HG03064 (cell line): Measurements from ENCODE around the gene DGKH.
"Not testable (repeated sequence)": the region's sequence is repeated elsewhere in the genome, so short reads cannot be mapped to it uniquely, and the experiment has no call there.

Experiments used
- ATAC-seq: cut with Tn5 transposase; IDR thresholded peaks from one replicate; pipeline ENCODE4 v1.9.1; 2021; ENCODE audit warnings: low read depth; ENCODE audit not compliant: unreplicated experiment

Gene DGKH

GRCh38 chr13:42068886-42069285 is 20.4 kb downstream of the DGKH start:
- no peak for ATAC-seq

- ATAC-seq: not testable (repeated sequence)
Measured at GRCh38 chr13:42070599-42070998, 22.2 kb downstream of the DGKH start.

- ATAC-seq: not testable (repeated sequence)
Measured at GRCh38 chr13:42071179-42071578, 22.7 kb downstream of the DGKH start.

GRCh38 chr13:42071672-42072419 is 23.4 kb downstream of the DGKH start:
- no peak for ATAC-seq

GRCh38 chr13:42073683-42074082 is 25.2 kb downstream of the DGKH start:
- ATAC-seq: no peak

GRCh38 chr13:42075517-42075916 is 27.1 kb downstream of the DGKH start:
- no peak for ATAC-seq

GRCh38 chr13:42076309-42076713 is 27.9 kb downstream of the DGKH start:
- no peak for ATAC-seq

- ATAC-seq: no peak
Measured at GRCh38 chr13:42078128-42078808, 29.8 kb downstream of the DGKH start.

- ATAC-seq: no peak
Measured at GRCh38 chr13:42083138-42083770, 34.8 kb downstream of the DGKH start.

- no peak for ATAC-seq
Measured at GRCh38 chr13:42084722-42085121, 36.3 kb downstream of the DGKH start.

- no peak for ATAC-seq
Measured at GRCh38 chr13:42086582-42086981, 38.1 kb downstream of the DGKH start.

GRCh38 chr13:42094516-42095040 is 46.1 kb downstream of the DGKH start:
- ATAC-seq: no peak

GRCh38 chr13:42096222-42096621 is 47.8 kb downstream of the DGKH start:
- ATAC-seq: not testable (repeated sequence)

- ATAC-seq: no peak
Measured at GRCh38 chr13:42099962-42100675, 51.7 kb downstream of the DGKH start.

GRCh38 chr13:42100960-42101359 is 52.5 kb downstream of the DGKH start:
- no peak for ATAC-seq

- no peak for ATAC-seq
Measured at GRCh38 chr13:42101821-42102585, 53.6 kb downstream of the DGKH start.

GRCh38 chr13:42102961-42103865 is 54.8 kb downstream of the DGKH start:
- no peak for ATAC-seq

- no peak for ATAC-seq
Measured at GRCh38 chr13:42106998-42107397, 58.5 kb downstream of the DGKH start.

GRCh38 chr13:42107421-42107820 is 59.0 kb downstream of the DGKH start:
- no peak for ATAC-seq
